ENCODE results near the gene KLHL29.

DNA sequence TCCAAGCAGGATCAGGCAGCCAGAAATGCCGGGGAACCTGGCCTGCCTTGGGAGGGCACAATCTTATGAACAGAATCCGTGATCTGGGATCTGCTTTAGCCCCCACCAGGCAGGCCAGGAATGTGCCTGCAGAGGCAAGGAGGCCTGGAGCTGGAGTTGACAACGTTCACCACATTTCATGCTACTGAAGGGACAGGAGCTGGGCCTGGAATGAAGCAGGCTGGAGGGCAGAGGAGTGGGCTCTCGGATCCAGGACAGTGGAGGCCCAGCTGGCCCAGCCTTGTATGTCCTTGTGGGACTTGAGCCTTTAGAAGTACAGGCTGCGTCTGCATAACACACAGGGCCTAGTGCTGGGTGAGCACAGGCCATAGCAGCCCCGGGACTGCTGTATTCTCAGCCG is 91.8 kb downstream of the KLHL29 start:
- TF ChIP-seq, protein P1, sequence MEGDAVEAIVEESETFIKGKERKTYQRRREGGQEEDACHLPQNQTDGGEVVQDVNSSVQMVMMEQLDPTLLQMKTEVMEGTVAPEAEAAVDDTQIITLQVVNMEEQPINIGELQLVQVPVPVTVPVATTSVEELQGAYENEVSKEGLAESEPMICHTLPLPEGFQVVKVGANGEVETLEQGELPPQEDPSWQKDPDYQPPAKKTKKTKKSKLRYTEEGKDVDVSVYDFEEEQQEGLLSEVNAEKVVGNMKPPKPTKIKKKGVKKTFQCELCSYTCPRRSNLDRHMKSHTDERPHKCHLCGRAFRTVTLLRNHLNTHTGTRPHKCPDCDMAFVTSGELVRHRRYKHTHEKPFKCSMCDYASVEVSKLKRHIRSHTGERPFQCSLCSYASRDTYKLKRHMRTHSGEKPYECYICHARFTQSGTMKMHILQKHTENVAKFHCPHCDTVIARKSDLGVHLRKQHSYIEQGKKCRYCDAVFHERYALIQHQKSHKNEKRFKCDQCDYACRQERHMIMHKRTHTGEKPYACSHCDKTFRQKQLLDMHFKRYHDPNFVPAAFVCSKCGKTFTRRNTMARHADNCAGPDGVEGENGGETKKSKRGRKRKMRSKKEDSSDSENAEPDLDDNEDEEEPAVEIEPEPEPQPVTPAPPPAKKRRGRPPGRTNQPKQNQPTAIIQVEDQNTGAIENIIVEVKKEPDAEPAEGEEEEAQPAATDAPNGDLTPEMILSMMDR (IDR thresholded peaks at IDR 0.05), result no peak
- TF ChIP-seq EZH2 (IDR thresholded peaks at IDR 0.05; ENCODE audit: borderline replicate concordance, insufficient read depth, low read depth, low read length, poor library complexity, severe bottlenecking), result no peak

All from B cell (primary cell).